ENCODE data around the gene MIF. TPM values are rescaled to one million over a fixed set of nuclear protein-coding genes. Genes with fewer than 3 reads are reported as not detected.

Gene MIF
- polyA plus RNA-seq, 2 of the 4 experiments (the other 2 are of a cell fraction), result 197 to 776 TPM

- Histone ChIP-seq H3K4me3 (no peak overlapping the region), H3K4me2 (no peak overlapping the region), H3K4me1 (no peaks in the 10 kb centered on the region), H3K9me3 (no peaks in the 10 kb centered on the region), H3K27ac (no peak overlapping the region)
- ChIA-PET POLR2A (interaction anchor here (1.8 kb wide), 1 partner anchor 17 kb away, joined by 3 read pairs; the partner anchor contains the start of gene MIF), CTCF (interaction anchor here (0.7 to 1.4 kb wide), 2 partner anchors 8 to 146 kb away, joined by 3 to 4 read pairs; no protein-coding TSS in a partner anchor)
- FAIRE-seq (no peak), DNase-seq (ENCODE audit: low read depth in 1 of 2, low spot score in 1 of 2) (no peak), ATAC-seq (no peak)
- TF ChIP-seq RARB (CRISPR knock-in tag; IDR thresholded peaks at IDR 0.05), result no peak
- TF ChIP-seq E2F6 (IDR thresholded peaks at IDR 0.05; ENCODE audit: borderline replicate concordance, low read depth), result no peak
- no peak for TF ChIP-seq HEYL (CRISPR knock-in tag; IDR thresholded peaks at IDR 0.05)
- no peak for TF ChIP-seq CBX2 (IDR thresholded peaks at IDR 0.05; ENCODE audit: borderline replicate concordance, low read depth)
- no peak for TF ChIP-seq SREBF2 (IDR thresholded peaks at IDR 0.05)
- TF ChIP-seq FOSB (CRISPR knock-in tag; IDR thresholded peaks at IDR 0.05), result no peak
- TF ChIP-seq USF2 (IDR thresholded peaks at IDR 0.05), result no peak
- TF ChIP-seq ZC3H11A (IDR thresholded peaks at IDR 0.05), result no peak
- TF ChIP-seq MAFK (IDR thresholded peaks at IDR 0.05; ENCODE audit: partially characterized antibody), result no peak
- no peak for TF ChIP-seq PHF8 (IDR thresholded peaks at IDR 0.05; ENCODE audit: borderline replicate concordance, low read depth)
- no peak for TF ChIP-seq ELK1 (IDR thresholded peaks at IDR 0.05; ENCODE audit: low read depth, low read length)
- no peak for TF ChIP-seq POLR2AphosphoS2 (conservative IDR thresholded peaks at IDR 0.05; ENCODE audit: low read length)
- TF ChIP-seq CBX8 (IDR thresholded peaks at IDR 0.05), result no peak
- TF ChIP-seq HOXB13 (CRISPR knock-in tag; IDR thresholded peaks at IDR 0.05; ENCODE audit: low read depth), result no peak
- TF ChIP-seq CEBPB (IDR thresholded peaks at IDR 0.05), result no peak
- no peak for TF ChIP-seq ESRRA (IDR thresholded peaks at IDR 0.05; ENCODE audit: borderline replicate concordance, low read length)
- WGBS (ENCODE audit: missing lambda C conversion rate), result 75% methylated on average over 10 of the region's 12 CpGs
Measured at GRCh38 chr22:23911318-23911980, 17.3 kb downstream of the MIF start.

- H3K4me2 ChIP-seq, result no peak overlapping the region
- no peak overlapping the region for H3K27ac ChIP-seq
- ATAC-seq (no peak), FAIRE-seq (no peak), DNase-seq (ENCODE audit: low read depth in 1 of 2, low spot score in 1 of 2) (no peak)
- CTCF ChIA-PET, result interaction anchor here (1.3 to 1.5 kb wide), 4 partner anchors 9 to 63 kb away, joined by 4 to 8 read pairs (median 4); partner anchors contain the start of gene MIF
- no peaks in the 10 kb centered on the region for H3K9me3 ChIP-seq
- POLR2A ChIA-PET, result no interaction called here
- WGBS (ENCODE audit: missing lambda C conversion rate), result 61% methylated on average over 9 of the region's 9 CpGs
- no peak for TF ChIP-seq BCL3 (IDR thresholded peaks at IDR 0.05)
- no peak for TF ChIP-seq NFE2L2 (conservative IDR thresholded peaks at IDR 0.05; ENCODE audit: low read length)
- no peak for TF ChIP-seq FOSL2 (IDR thresholded peaks at IDR 0.05)
- TF ChIP-seq FOSL2 (CRISPR knock-in tag; IDR thresholded peaks at IDR 0.05), result no peak
- TF ChIP-seq MYC (IDR thresholded peaks at IDR 0.05; ENCODE audit: borderline replicate concordance, low read length), result no peak
- no peak for TF ChIP-seq EHF (CRISPR knock-in tag; IDR thresholded peaks at IDR 0.05)
- no peak overlapping the region for H3K4me3 ChIP-seq
- H3K4me1 ChIP-seq, result no peaks in the 10 kb centered on the region
Measured at GRCh38 chr22:23912293-23912903, 18.2 kb downstream of the MIF start.
